PC-9 (cell line): ENCODE data around the gene CD28.

ENCODE experiments used
- CTCF ChIP-seq: fragments of 200-600 bp; sonication (generic); conservative IDR thresholded peaks from 2 replicates; pipeline ENCODE4 v1.6.1; 2017; ENCODE audit warnings: mixed run types, antibody characterized with exemption, mild to moderate bottlenecking, moderate library complexity
- EZH2 ChIP-seq: fragments of 200-600 bp; sonication (generic); IDR thresholded peaks from 2 replicates; pipeline ENCODE4 v1.8.0; 2017; ENCODE audit warnings: antibody characterized with exemption, low read depth

GRCh38 chr2:203689426-203690116, 16.9 kb upstream of the CD28 start:
- no peak for TF ChIP-seq CTCF
- TF ChIP-seq EZH2: no peak
